Astrocyte (in vitro differentiated cells and primary cell): ENCODE data around the gene RGS21.

Source experiments
- CTCF ChIP-seq: IDR thresholded peaks from 2 replicates; pipeline ENCODE4 v1.5.1; 2011; ENCODE audit warnings: low read depth, mild to moderate bottlenecking, inconsistent platforms, low read length, moderate library complexity; ENCODE audit not compliant: insufficient read depth
- EZH2 ChIP-seq: IDR thresholded peaks from 2 replicates; pipeline ENCODE4 v1.6.1; 2012; ENCODE audit warnings: mild to moderate bottlenecking, low read length, inconsistent platforms; ENCODE audit not compliant: insufficient read depth

GRCh38 chr1:192376374-192376773, 59.6 kb downstream of the RGS21 start:
- TF ChIP-seq CTCF (no peak), EZH2 (no peak)
